CD4-positive, alpha-beta T cell treated with Interleukin-17A for 1 hour (primary cell): ENCODE results near the gene SESN3.
"Not testable (repeated sequence)": the region's sequence is repeated elsewhere in the genome, so short reads cannot be mapped to it uniquely, and the experiment has no call there.

ENCODE experiments used
- DNase-seq: peaks from one replicate; pipeline ENCODE4 v3.0.0-alpha.2; 2020

SESN3 gene

GRCh38 chr11:95149651-95150364 lies 81.2 kb downstream of the SESN3 start:
- no peak for DNase-seq

GRCh38 chr11:95148938-95149337 lies 82.1 kb downstream of the SESN3 start:
- DNase-seq: no peak

- DNase-seq: no peak
Observed at GRCh38 chr11:95148406-95148805, 82.6 kb downstream of the SESN3 start.

- DNase-seq: no peak
Observed at GRCh38 chr11:95147364-95147905, 83.6 kb downstream of the SESN3 start.

- no peak for DNase-seq
Observed at GRCh38 chr11:95145430-95146060, 85.5 kb downstream of the SESN3 start.

- DNase-seq: no peak
Observed at GRCh38 chr11:95144313-95145235, 86.4 kb downstream of the SESN3 start.

GRCh38 chr11:95143106-95143681 lies 87.8 kb downstream of the SESN3 start:
- no peak for DNase-seq

- no peak for DNase-seq
Observed at GRCh38 chr11:95142431-95142830, 88.6 kb downstream of the SESN3 start.

- no peak for DNase-seq
Observed at GRCh38 chr11:95140397-95141033, 90.5 kb downstream of the SESN3 start.

- peak; percentile 23 for DNase-seq
Observed at GRCh38 chr11:95138448-95138847, 92.6 kb downstream of the SESN3 start.

GRCh38 chr11:95137299-95137698 lies 93.7 kb downstream of the SESN3 start:
- no peak for DNase-seq

- DNase-seq: not testable (repeated sequence)
Observed at GRCh38 chr11:95136747-95137146, 94.3 kb downstream of the SESN3 start.

- DNase-seq: no peak
Observed at GRCh38 chr11:95135880-95136279, 95.1 kb downstream of the SESN3 start.

- no peak for DNase-seq
Observed at GRCh38 chr11:95135155-95135554, 95.8 kb downstream of the SESN3 start.

- no peak for DNase-seq
Observed at GRCh38 chr11:95134491-95134890, 96.5 kb downstream of the SESN3 start.

GRCh38 chr11:95132956-95133355 lies 98.0 kb downstream of the SESN3 start:
- no peak for DNase-seq

GRCh38 chr11:95128602-95129001 lies 102.4 kb downstream of the SESN3 start:
- no peak for DNase-seq

- no peak for DNase-seq
Observed at GRCh38 chr11:95123556-95123955, 107.4 kb downstream of the SESN3 start.

GRCh38 chr11:95121698-95122097 lies 109.3 kb downstream of the SESN3 start:
- no peak for DNase-seq

- DNase-seq: no peak
Observed at GRCh38 chr11:95119361-95120060, 111.5 kb downstream of the SESN3 start.

- DNase-seq: no peak
Observed at GRCh38 chr11:95115597-95115996, 115.4 kb downstream of the SESN3 start.
